PFSK-1 (cell line): ENCODE measurements around the gene NBL1.

Experiments used
- POLR2AphosphoS5 ChIP-seq: IDR thresholded peaks from 2 replicates; pipeline ENCODE4 v1.6.1; 2012; ENCODE audit warnings: low read depth, mild to moderate bottlenecking, control low read depth, low read length, moderate library complexity
- REST ChIP-seq, 2 experiments: IDR thresholded peaks; 2 replicates each; pipeline versions ENCODE4 v1.6.1 to v1.8.0; 2011 to 2012; ENCODE audit warnings: low read depth in 2 of 2, low read length in 2 of 2, control low read depth in 1 of 2, inconsistent platforms in 1 of 2, mild to moderate bottlenecking in 1 of 2, moderate library complexity in 1 of 2; ENCODE audit not compliant: insufficient read depth in 1 of 2
- SIN3A ChIP-seq: IDR thresholded peaks from 2 replicates; pipeline ENCODE4 v1.6.1; 2012; ENCODE audit warnings: mild to moderate bottlenecking, low read length, moderate library complexity, borderline replicate concordance; ENCODE audit not compliant: insufficient read depth
- TAF1 ChIP-seq: IDR thresholded peaks from 2 replicates; pipeline ENCODE4 v1.6.1; 2012; ENCODE audit warnings: low read length, control low read depth, borderline replicate concordance; ENCODE audit not compliant: insufficient read depth

GRCh38 chr1:19605967-19606366 is 38.1 kb upstream of the NBL1 start:
- TF ChIP-seq POLR2AphosphoS5 (no peak), REST (IDR thresholded peaks at IDR 0.05; ENCODE audit: insufficient read depth in 1 of 2, low read depth in 2 of 2, low read length in 2 of 2) (no peak), TAF1 (no peak), SIN3A (no peak)
